Fibroblast of lung (primary cell): ENCODE measurements around the gene ANKRD13A. TPM values are rescaled to one million over a fixed set of nuclear protein-coding genes. Genes with fewer than 3 reads are reported as not detected.
"Not testable (repeated sequence)": the region's sequence is repeated elsewhere in the genome, so short reads cannot be mapped to it uniquely, and the experiment has no call there.

Experiments used
- DNase-seq, 2 donors: peaks; one replicate each; pipeline versions ENCODE4 v3.0.0 to v3.0.0-alpha.2; 2010; ENCODE audit warnings: low read depth in 2 of 2
- H2AFZ ChIP-seq: 2 replicates; pipeline ENCODE4 v1.5.1; 2012; ENCODE audit warnings: low read length, control low read depth, inconsistent platforms
- H3K27ac ChIP-seq: 2 replicates; pipeline ENCODE4 v1.5.1; 2011; ENCODE audit warnings: low read length, control low read depth; ENCODE audit not compliant: insufficient read depth
- H3K27me3 ChIP-seq: 2 replicates; pipeline ENCODE4 v1.5.1; 2011; ENCODE audit warnings: mild to moderate bottlenecking, low read length; ENCODE audit not compliant: control insufficient read depth, insufficient read depth
- H3K36me3 ChIP-seq: 2 replicates; pipeline ENCODE4 v1.5.1; 2011; ENCODE audit warnings: low read length; ENCODE audit not compliant: control insufficient read depth, insufficient read depth
- H3K4me1 ChIP-seq: 2 replicates; pipeline ENCODE4 v1.5.1; 2011; ENCODE audit warnings: low read length; ENCODE audit not compliant: control insufficient read depth, insufficient read depth; ENCODE audit errors: extremely low read depth
- H3K4me2 ChIP-seq: 2 replicates; pipeline ENCODE4 v1.5.1; 2011; ENCODE audit warnings: low read length, control low read depth; ENCODE audit not compliant: insufficient read depth; ENCODE audit errors: extremely low read depth
- H3K4me3 ChIP-seq, 4 experiments: fragments of 200-600 bp in 1 of 4; sonication (generic) in 1 of 4; replicated peaks in 1 of 4; 2 replicates each; pipeline ENCODE4 v1.5.1; 2011 to 2016; ENCODE audit warnings: low read length in 4 of 4, low read depth in 3 of 4, mild to moderate bottlenecking in 3 of 4, control low read depth in 2 of 4, inconsistent platforms in 1 of 4, mixed read lengths in 1 of 4; ENCODE audit not compliant: insufficient read depth in 1 of 4; ENCODE audit errors: control extremely low read depth in 1 of 4
- H3K79me2 ChIP-seq: 2 replicates; pipeline ENCODE4 v1.5.1; 2012; ENCODE audit warnings: mild to moderate bottlenecking, low read length, inconsistent platforms; ENCODE audit not compliant: control insufficient read depth, insufficient read depth
- H3K9ac ChIP-seq: 2 replicates; pipeline ENCODE4 v1.5.1; 2011; ENCODE audit warnings: mild to moderate bottlenecking, low read length, control low read depth; ENCODE audit not compliant: insufficient read depth
- H3K9me3 ChIP-seq: 2 replicates; pipeline ENCODE4 v1.5.1; 2012; ENCODE audit warnings: low read depth, low read length; ENCODE audit not compliant: control insufficient read depth, insufficient read depth
- H4K20me1 ChIP-seq: 2 replicates; pipeline ENCODE4 v1.5.1; 2011; ENCODE audit warnings: low read length; ENCODE audit not compliant: control insufficient read depth, insufficient read depth; ENCODE audit errors: extremely low read depth
- EZH2 ChIP-seq: IDR thresholded peaks from 2 replicates; pipeline ENCODE4 v1.5.1; 2012; ENCODE audit warnings: low read length, control low read depth, mild to moderate bottlenecking; ENCODE audit errors: missing control alignments
- polyA plus RNA-seq, 2 donors: library from polyadenylated mRNA; depleted of rRNA in 1 of 2; stranded (reverse) in 1 of 2; unstranded in 1 of 2; fragments of >200 nt; gene quantifications; 2 replicates each; pipeline ENCODE4 v1.2.1, GENCODE V29; 2011 to 2012; ENCODE audit warnings: missing spikeins in 1 of 2
- total RNA-seq: library from RNA; depleted of rRNA; stranded (reverse); fragments of >200 nt; gene quantifications from 2 replicates; pipeline ENCODE4 v1.2.1, GENCODE V29; 2014
- TF ChIP-seq, protein P1 (sequence below), 2 donors: IDR thresholded peaks in 1 of 2; conservative IDR thresholded peaks in 1 of 2; 1 replicate in 1 of 2; 2 replicates in 1 of 2; pipeline ENCODE4 v1.5.1; 2011 to 2012; ENCODE audit warnings: low read length in 2 of 2, control low read depth in 1 of 2, inconsistent platforms in 1 of 2, low read depth in 1 of 2, mild to moderate bottlenecking in 1 of 2

Gene ANKRD13A
- total and polyA plus RNA-seq, 2 donors (not counting 1 experiment from before 2014, with no cell fraction given): 168 to 340 TPM

DNA sequence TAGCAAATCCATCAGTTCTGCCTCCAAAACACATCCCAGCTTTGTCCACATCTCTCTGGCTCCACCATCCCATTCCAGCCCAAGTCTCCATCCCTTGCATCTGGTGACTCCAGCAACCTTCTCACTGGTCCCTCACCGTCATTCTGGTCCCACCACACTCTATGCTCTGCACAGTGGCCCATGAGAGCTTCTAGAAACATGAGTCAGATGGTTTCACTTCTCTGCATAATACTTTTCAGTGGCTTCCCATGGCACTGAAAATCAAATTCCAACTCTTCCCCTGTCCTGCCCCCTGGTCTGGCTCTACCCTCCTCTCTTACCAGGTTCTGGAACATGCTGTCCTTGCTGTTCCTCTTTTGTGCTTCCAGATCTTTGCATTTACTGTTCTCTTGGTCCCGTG is 66.3 kb downstream of the ANKRD13A start:
- no peak for DNase-seq
- H4K20me1 ChIP-seq: no peaks in the 10 kb centered on the region
- TF ChIP-seq, protein P1, sequence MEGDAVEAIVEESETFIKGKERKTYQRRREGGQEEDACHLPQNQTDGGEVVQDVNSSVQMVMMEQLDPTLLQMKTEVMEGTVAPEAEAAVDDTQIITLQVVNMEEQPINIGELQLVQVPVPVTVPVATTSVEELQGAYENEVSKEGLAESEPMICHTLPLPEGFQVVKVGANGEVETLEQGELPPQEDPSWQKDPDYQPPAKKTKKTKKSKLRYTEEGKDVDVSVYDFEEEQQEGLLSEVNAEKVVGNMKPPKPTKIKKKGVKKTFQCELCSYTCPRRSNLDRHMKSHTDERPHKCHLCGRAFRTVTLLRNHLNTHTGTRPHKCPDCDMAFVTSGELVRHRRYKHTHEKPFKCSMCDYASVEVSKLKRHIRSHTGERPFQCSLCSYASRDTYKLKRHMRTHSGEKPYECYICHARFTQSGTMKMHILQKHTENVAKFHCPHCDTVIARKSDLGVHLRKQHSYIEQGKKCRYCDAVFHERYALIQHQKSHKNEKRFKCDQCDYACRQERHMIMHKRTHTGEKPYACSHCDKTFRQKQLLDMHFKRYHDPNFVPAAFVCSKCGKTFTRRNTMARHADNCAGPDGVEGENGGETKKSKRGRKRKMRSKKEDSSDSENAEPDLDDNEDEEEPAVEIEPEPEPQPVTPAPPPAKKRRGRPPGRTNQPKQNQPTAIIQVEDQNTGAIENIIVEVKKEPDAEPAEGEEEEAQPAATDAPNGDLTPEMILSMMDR (conservative IDR thresholded peaks at IDR 0.05 in 1 of 2, IDR thresholded peaks at IDR 0.05 in 1 of 2; ENCODE audit: low read depth in 1 of 2, low read length in 2 of 2): no peak
- TF ChIP-seq EZH2: no peak
- no peak overlapping the region for H3K27ac ChIP-seq
- H3K4me1 ChIP-seq: no peaks in the 10 kb centered on the region
- H3K79me2 ChIP-seq: no peaks in the 10 kb centered on the region
- H3K9me3 ChIP-seq: no peaks in the 10 kb centered on the region
- no peak overlapping the region for H3K4me2 ChIP-seq
- H3K36me3 ChIP-seq: no peaks in the 10 kb centered on the region
- H2AFZ ChIP-seq: no peak overlapping the region
- H3K27me3 ChIP-seq: no peaks in the 10 kb centered on the region
- no peak overlapping the region for H3K4me3 ChIP-seq
- H3K9ac ChIP-seq: no peak overlapping the region

DNA sequence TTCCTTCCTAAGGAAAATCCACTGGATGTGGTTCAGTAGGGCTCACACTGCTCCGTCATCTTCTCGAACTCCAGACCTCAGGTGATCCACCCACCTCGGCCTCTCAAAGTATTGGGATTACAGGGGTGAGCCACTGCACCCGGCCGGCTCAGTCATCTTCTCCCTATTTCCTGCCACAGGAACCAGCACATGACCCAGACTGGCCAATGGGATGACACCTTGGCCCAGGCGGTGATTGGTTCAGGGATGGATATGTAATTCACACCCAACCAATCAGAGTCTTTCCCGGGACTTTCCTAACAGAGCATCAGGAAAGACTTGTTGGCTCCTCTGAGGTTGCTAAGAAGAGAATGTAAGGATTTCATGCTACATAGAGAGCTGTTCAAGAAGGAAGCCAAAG is 68.3 kb downstream of the ANKRD13A start:
- Histone ChIP-seq H3K4me3 (no peak overlapping the region), H2AFZ (no peak overlapping the region), H3K79me2 (no peaks in the 10 kb centered on the region), H3K4me1 (no peaks in the 10 kb centered on the region), H4K20me1 (no peaks in the 10 kb centered on the region), H3K9me3 (no peaks in the 10 kb centered on the region), H3K36me3 (no peaks in the 10 kb centered on the region), H3K27me3 (no peaks in the 10 kb centered on the region), H3K9ac (no peak overlapping the region), H3K4me2 (no peak overlapping the region), H3K27ac (no peak overlapping the region)
- TF ChIP-seq, protein P1 (conservative IDR thresholded peaks at IDR 0.05 in 1 of 2, IDR thresholded peaks at IDR 0.05 in 1 of 2; ENCODE audit: low read depth in 1 of 2, low read length in 2 of 2): no peak
- TF ChIP-seq EZH2: no peak
- DNase-seq: no peak

DNA sequence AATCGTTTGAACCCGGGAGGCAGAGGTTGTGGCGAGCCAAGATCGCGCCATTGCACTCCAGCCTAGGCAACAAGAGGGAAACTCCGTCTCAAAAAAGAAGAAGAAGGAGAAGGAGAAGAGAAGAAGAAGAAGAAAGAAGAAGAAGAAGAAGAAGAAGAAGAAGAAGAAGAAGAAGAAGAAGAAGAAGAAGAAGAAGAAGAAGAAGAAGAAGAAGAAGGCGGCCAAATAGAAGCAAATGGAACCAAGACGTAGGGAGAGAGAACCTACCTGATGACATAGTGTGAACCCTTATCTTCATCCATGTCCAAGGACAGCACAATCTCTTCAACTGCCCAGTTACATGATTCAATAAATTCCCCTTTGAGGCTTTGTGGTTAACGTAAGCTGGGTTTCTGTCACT is 68.9 kb downstream of the ANKRD13A start:
- not testable (repeated sequence) for H2AFZ ChIP-seq, H3K4me1 ChIP-seq, H3K4me2 ChIP-seq, H4K20me1 ChIP-seq, H3K4me3 ChIP-seq, H3K27ac ChIP-seq, H3K27me3 ChIP-seq, H3K9ac ChIP-seq, H3K79me2 ChIP-seq, DNase-seq, H3K9me3 ChIP-seq, H3K36me3 ChIP-seq

DNA sequence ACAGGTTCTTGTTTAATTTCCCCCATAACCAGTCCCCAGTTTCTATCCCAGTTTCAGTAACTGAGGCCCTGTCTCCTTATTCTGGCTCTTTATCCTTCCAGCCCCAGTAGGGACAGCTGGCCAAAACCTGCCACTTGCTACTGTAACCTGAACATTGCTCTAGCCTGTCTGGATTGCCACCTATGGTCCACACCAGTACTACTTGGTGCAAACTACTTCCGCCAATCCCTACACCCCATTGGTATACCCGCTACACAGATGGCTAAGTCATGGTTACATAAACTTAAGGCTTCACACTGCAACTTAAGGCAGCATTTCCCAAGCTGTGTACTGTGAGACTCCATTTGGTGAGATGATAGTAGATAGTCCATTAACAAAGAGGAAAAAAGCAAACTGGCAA is 69.4 kb downstream of the ANKRD13A start:
- Histone ChIP-seq H3K9ac (no peak overlapping the region), H3K9me3 (no peaks in the 10 kb centered on the region), H3K27ac (no peak overlapping the region), H3K79me2 (no peaks in the 10 kb centered on the region), H3K27me3 (no peaks in the 10 kb centered on the region), H3K4me3 (no peak overlapping the region), H3K4me1 (peaks cover 2% of the 10 kb centered on the region), H2AFZ (no peak overlapping the region), H4K20me1 (no peaks in the 10 kb centered on the region), H3K36me3 (no peaks in the 10 kb centered on the region), H3K4me2 (no peak overlapping the region)
- no peak for DNase-seq
- TF ChIP-seq, protein P1 (conservative IDR thresholded peaks at IDR 0.05 in 1 of 2, IDR thresholded peaks at IDR 0.05 in 1 of 2; ENCODE audit: low read depth in 1 of 2, low read length in 2 of 2): no peak
- TF ChIP-seq EZH2: no peak
